Fibroblast of the aortic adventitia (primary cell): ENCODE results near the gene OSBPL5. TPM values are rescaled to one million over a fixed set of nuclear protein-coding genes. Genes with fewer than 3 reads are reported as not detected.

Experiments
- DNase-seq: peaks from one replicate; pipeline ENCODE4 v3.0.0-alpha.2; 2010; ENCODE audit warnings: low read depth
- H3K4me3 ChIP-seq: 2 replicates; pipeline ENCODE4 v1.5.1; 2011; ENCODE audit warnings: low read depth, mild to moderate bottlenecking, control low read depth, low read length, moderate library complexity
- CTCF ChIP-seq: IDR thresholded peaks from 2 replicates; pipeline ENCODE4 v1.5.1; 2011; ENCODE audit warnings: mild to moderate bottlenecking, low read length, control low read depth, inconsistent platforms; ENCODE audit not compliant: insufficient read depth
- total RNA-seq: library from RNA; depleted of rRNA; stranded (reverse); fragments of >200 nt; gene quantifications from 2 replicates; pipeline ENCODE4 v1.2.3, GENCODE V29; 2012; ENCODE audit warnings: low replicate concordance

OSBPL5 gene
- total RNA-seq, 1 donor = 24.8 TPM

GRCh38 chr11:3206156-3206921 is 41.2 kb upstream of the OSBPL5 start:
- DNase-seq = no peak
- no peak for TF ChIP-seq CTCF
- H3K4me3 ChIP-seq = no peak overlapping the region

- DNase-seq = peak; percentile 63
- H3K4me3 ChIP-seq = peak overlapping the region; percentile 3
- no peak for TF ChIP-seq CTCF
Observed at GRCh38 chr11:3205261-3206155, 40.4 kb upstream of the OSBPL5 start.

- H3K4me3 ChIP-seq = no peak overlapping the region
- TF ChIP-seq CTCF = no peak
- no peak for DNase-seq
Observed at GRCh38 chr11:3204141-3205015, 39.3 kb upstream of the OSBPL5 start.

- no peak overlapping the region for H3K4me3 ChIP-seq
- no peak for TF ChIP-seq CTCF
- DNase-seq = no peak
Observed at GRCh38 chr11:3203221-3204043, 38.3 kb upstream of the OSBPL5 start.

GRCh38 chr11:3202759-3203158 is 37.6 kb upstream of the OSBPL5 start:
- TF ChIP-seq CTCF = no peak
- no peak overlapping the region for H3K4me3 ChIP-seq
- DNase-seq = no peak
